GM12892 (cell line): ENCODE data around the gene CTNND2.

Experiments
- POLR2A ChIP-seq: IDR thresholded peaks from 2 replicates; pipeline ENCODE4 v1.6.1; 2011; ENCODE audit warnings: low read depth, low read length, control low read depth
- POLR2AphosphoS5 ChIP-seq: IDR thresholded peaks from 2 replicates; pipeline ENCODE4 v1.6.1; 2011; ENCODE audit warnings: low read depth, low read length, control low read depth

DNA sequence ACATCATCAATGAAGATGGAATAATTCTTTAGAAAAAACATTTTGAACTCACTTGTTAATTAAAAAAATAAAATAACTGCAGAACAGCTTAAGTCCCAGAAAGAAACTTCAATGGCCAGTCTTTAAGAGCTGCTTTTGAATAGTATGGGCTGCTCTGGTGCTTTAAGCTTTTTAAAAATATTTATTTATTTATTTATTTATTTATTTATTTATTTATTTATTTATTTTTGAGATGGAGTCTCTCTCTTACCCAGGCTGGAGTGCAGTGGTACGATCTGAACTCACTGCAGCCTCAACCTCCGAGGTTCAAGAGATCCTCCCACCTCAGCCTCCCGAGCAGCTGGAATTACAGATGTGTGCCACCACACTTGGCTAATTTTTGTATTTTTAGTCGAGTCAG, 626.9 kb downstream of the CTNND2 start:
- TF ChIP-seq POLR2A (no peak), POLR2AphosphoS5 (no peak)
